AG09319 (cell line): ENCODE measurements around the gene RAB3GAP1.
"Not testable (repeated sequence)": the region's sequence is repeated elsewhere in the genome, so short reads cannot be mapped to it uniquely, and the experiment has no call there.

ENCODE experiments used
- DNase-seq: peaks from one replicate; pipeline ENCODE4 v3.0.0-alpha.2; 2010; ENCODE audit warnings: low read depth; ENCODE audit errors: extremely low read depth
- CTCF ChIP-seq: IDR thresholded peaks from 2 replicates; pipeline ENCODE4 v1.5.1; 2011; ENCODE audit warnings: low read depth, mild to moderate bottlenecking, inconsistent platforms, low read length, moderate library complexity

Gene RAB3GAP1

GRCh38 chr2:135011633-135012032, 40.5 kb upstream of the RAB3GAP1 start:
- no peak for TF ChIP-seq CTCF
- DNase-seq = no peak

- DNase-seq = no peak
- TF ChIP-seq CTCF = no peak
Measured at GRCh38 chr2:135021618-135022017, 30.5 kb upstream of the RAB3GAP1 start.

- DNase-seq = no peak
- TF ChIP-seq CTCF = no peak
Measured at GRCh38 chr2:135022952-135023880, 28.9 kb upstream of the RAB3GAP1 start.

GRCh38 chr2:135023886-135024485, 28.1 kb upstream of the RAB3GAP1 start:
- no peak for DNase-seq
- no peak for TF ChIP-seq CTCF

- TF ChIP-seq CTCF = no peak
- DNase-seq = no peak
Measured at GRCh38 chr2:135029481-135030134, 22.5 kb upstream of the RAB3GAP1 start.

- peak; percentile 1 for DNase-seq
- TF ChIP-seq CTCF = no peak
Measured at GRCh38 chr2:135030826-135031225, 21.3 kb upstream of the RAB3GAP1 start.

GRCh38 chr2:135033216-135033615, 18.9 kb upstream of the RAB3GAP1 start:
- DNase-seq = not testable (repeated sequence)
